HEK293 (cell line): Measurements from ENCODE around the gene NCR3LG1.

Experiments
- CTCF ChIA-PET: fragments of 350-600 bp; formaldehyde crosslinking; extraction: SDS; loops from one replicate; lab custom pipeline; 2021; ENCODE audit warnings: antibody characterized with exemption; lab: Yijun Ruan, JAX
- POLR2A ChIA-PET: fragments of 300-600 bp; formaldehyde crosslinking; extraction: SDS; loops from one replicate; lab custom pipeline; 2020; ENCODE audit warnings: antibody characterized with exemption, inconsistent platforms; lab: Yijun Ruan, JAX
- H3K27ac ChIP-seq: fragments of 200-500 bp; sonication (Bioruptor generic); 2 replicates; pipeline ENCODE4 v1.5.1; 2014; ENCODE audit warnings: low read depth, low read length, control low read depth, inconsistent platforms; ENCODE audit errors: extremely low read depth
- H3K36me3 ChIP-seq, 2 experiments: fragments of 200-500 bp in 1 of 2; sonication (Bioruptor generic) in 1 of 2; 1 replicate in 1 of 2; 2 replicates in 1 of 2; pipeline ENCODE4 v1.5.1; 2014 to 2017; ENCODE audit warnings: inconsistent platforms in 2 of 2, low read length in 2 of 2; ENCODE audit not compliant: control insufficient read depth in 2 of 2, insufficient read depth in 1 of 2
- H3K4me1 ChIP-seq: fragments of 200-500 bp; sonication (Bioruptor generic); 2 replicates; pipeline ENCODE4 v1.5.1; 2014; ENCODE audit warnings: mild to moderate bottlenecking, low read length, inconsistent platforms; ENCODE audit not compliant: control insufficient read depth, insufficient read depth
- H3K4me3 ChIP-seq: 2 replicates; pipeline ENCODE4 v1.5.1; 2011; ENCODE audit warnings: low read depth, mild to moderate bottlenecking, control low read depth, low read length, moderate library complexity
- H3K9me3 ChIP-seq: fragments of 200-500 bp; sonication (Bioruptor generic); 2 replicates; pipeline ENCODE4 v1.5.1; 2014; ENCODE audit warnings: low read depth, low read length, inconsistent platforms; ENCODE audit not compliant: control insufficient read depth, insufficient read depth
- EGR2 ChIP-seq: fragments of 450-650 bp; formaldehyde crosslinking; IDR thresholded peaks from 2 replicates; pipeline ENCODE4 v1.5.1; 2016; ENCODE audit warnings: low read depth, missing biosample characterization, missing genetic modification characterization
- IKZF3 ChIP-seq: fragments of 450-650 bp; IDR thresholded peaks from 2 replicates; pipeline ENCODE4 v1.5.0; 2018; ENCODE audit warnings: missing biosample characterization, mild to moderate bottlenecking, missing genetic modification characterization, moderate library complexity
- ZFHX2 ChIP-seq: fragments of 450-650 bp; formaldehyde crosslinking; conservative IDR thresholded peaks from 2 replicates; pipeline ENCODE4 v1.5.1; 2016; ENCODE audit warnings: missing biosample characterization, missing genetic modification characterization
- ZNF169 ChIP-seq: fragments of 450-650 bp; formaldehyde crosslinking; IDR thresholded peaks from 2 replicates; pipeline ENCODE4 v1.5.1; 2016; ENCODE audit warnings: missing biosample characterization, missing genetic modification characterization
- ZNF341 ChIP-seq: fragments of 450-650 bp; formaldehyde crosslinking; IDR thresholded peaks from 2 replicates; pipeline ENCODE4; 2016; ENCODE audit warnings: low read depth, missing biosample characterization, missing genetic modification characterization
- ZNF529 ChIP-seq: fragments of 450-650 bp; formaldehyde crosslinking; IDR thresholded peaks from 2 replicates; pipeline ENCODE4 v1.5.1; 2017; ENCODE audit warnings: missing genetic modification characterization, missing biosample characterization; ENCODE audit not compliant: insufficient replicate concordance
- ZNF549 ChIP-seq: fragments of 450-650 bp; IDR thresholded peaks from 2 replicates; pipeline ENCODE4 v1.5.1; 2018; ENCODE audit warnings: missing biosample characterization, missing genetic modification characterization, mild to moderate bottlenecking, inconsistent platforms, moderate library complexity
- ZNF768 ChIP-seq: fragments of 450-650 bp; formaldehyde crosslinking; IDR thresholded peaks from 2 replicates; pipeline ENCODE4 v1.5.1; 2018; ENCODE audit warnings: missing biosample characterization, mild to moderate bottlenecking, missing genetic modification characterization
- ZNF791 ChIP-seq: fragments of 450-650 bp; formaldehyde crosslinking; IDR thresholded peaks from 2 replicates; pipeline ENCODE4 v1.5.1; 2016; ENCODE audit warnings: missing biosample characterization, missing genetic modification characterization
- TF ChIP-seq, protein P1 (sequence below): fragments of 450-650 bp; formaldehyde crosslinking; IDR thresholded peaks from 2 replicates; pipeline ENCODE4 v1.5.1; 2017; ENCODE audit warnings: missing biosample characterization, mild to moderate bottlenecking, missing genetic modification characterization, moderate library complexity
- TF ChIP-seq, protein P2 (sequence below): fragments of 450-650 bp; formaldehyde crosslinking; IDR thresholded peaks from 2 replicates; pipeline ENCODE4 v1.5.1; 2016; ENCODE audit warnings: missing biosample characterization, missing genetic modification characterization
- TF ChIP-seq, protein P3 (sequence below): fragments of 450-650 bp; formaldehyde crosslinking; IDR thresholded peaks from 2 replicates; pipeline ENCODE4 v1.5.1; 2016; ENCODE audit warnings: missing biosample characterization, missing genetic modification characterization
- TF ChIP-seq, protein P4 (sequence below): fragments of 450-650 bp; formaldehyde crosslinking; IDR thresholded peaks from 2 replicates; pipeline ENCODE4; 2016; ENCODE audit warnings: missing biosample characterization, missing genetic modification characterization

The NCR3LG1 gene

DNA sequence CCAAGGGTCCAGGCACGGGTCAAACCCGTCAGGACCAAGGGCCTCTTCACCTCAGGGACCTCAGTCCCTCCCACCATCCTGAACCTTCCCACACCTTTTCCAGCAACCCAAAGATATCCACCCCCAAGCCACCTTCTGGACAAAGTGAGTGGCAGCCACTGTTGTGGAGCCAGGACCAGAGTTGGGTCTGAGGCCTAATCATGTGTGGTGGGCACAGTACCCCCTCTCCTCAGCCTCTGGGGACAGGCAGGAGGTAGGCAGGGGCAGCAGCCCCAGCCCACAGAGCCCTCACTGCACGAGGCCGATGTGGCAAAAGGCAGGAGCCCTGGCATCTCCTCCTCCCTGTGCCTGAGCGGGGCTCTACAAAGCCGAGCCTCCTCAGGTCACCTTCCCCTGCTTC lies 34.3 kb downstream of the NCR3LG1 start:
- H3K4me3 ChIP-seq = no peak overlapping the region

DNA sequence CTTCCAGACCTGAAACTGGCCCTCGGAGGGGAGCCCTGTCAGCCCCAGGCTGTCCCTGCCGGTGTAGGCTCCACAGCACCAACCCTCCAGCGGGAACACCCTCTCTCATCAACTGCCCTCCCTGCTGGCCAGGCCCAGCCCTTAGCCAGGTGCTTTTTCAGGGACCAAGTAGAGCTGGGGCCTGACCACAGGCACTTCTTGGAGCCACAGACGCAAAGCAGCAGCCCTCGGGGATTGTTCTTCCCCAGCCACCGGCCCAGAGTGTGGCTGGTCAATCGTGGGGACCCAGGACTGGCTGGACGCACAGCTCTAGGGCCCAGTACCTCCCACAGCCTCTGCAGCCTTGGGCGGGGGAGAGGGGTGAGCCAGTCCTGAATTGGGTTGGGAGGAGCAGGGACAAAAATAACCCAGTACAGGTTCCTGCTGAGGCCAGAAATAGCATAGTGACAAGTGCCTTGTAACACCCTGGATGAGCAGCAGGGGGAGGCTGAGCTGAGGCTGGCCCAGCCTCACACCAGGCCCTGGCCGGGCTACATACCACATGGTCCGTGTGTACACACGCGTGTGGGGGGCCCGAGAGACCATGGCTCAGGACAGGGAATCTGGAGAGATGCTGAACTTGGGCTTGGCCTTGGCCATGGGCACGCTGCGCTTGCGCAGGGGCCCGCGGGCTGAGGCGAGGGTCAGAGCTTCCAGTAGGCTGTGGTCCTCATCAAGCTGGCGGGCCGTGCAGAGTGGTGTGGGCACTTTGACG lies 34.9 kb downstream of the NCR3LG1 start:
- H3K36me3 ChIP-seq = peaks cover 0 to 12% of the 10 kb centered on the region in 2 experiments; a peak in 1 of 3 replicates
- no peaks in the 10 kb centered on the region for H3K4me1 ChIP-seq

More for the DNA sequence above, 34.3 kb downstream of the NCR3LG1 start:
- Histone ChIP-seq H3K4me1 (no peaks in the 10 kb centered on the region), H3K36me3 (peaks cover 0 to 17% of the 10 kb centered on the region in 2 experiments; a peak in 1 of 3 replicates), H3K27ac (no peak overlapping the region), H3K9me3 (no peaks in the 10 kb centered on the region)
- ChIA-PET POLR2A (no interaction called here), CTCF (interaction anchor here (0.6 to 12.3 kb wide), 18 partner anchors 8 to 480 kb away, joined by 3 to 318 read pairs (median 5); partner anchors contain the start of gene OTOG)
- TF ChIP-seq ZFHX2 (tag by site-specific recombination) = 0 out of 2 replicates have a peak, but pooled peaks have one; percentile 11
- peak; percentile 29; the same call in 1 of the 2 replicates for TF ChIP-seq EGR2 (tag by site-specific recombination)
- no peak for TF ChIP-seq ZNF529 (tag by site-specific recombination)

More for the DNA sequence above, 34.9 kb downstream of the NCR3LG1 start:
- CTCF ChIA-PET = interaction anchor here (0.6 to 12.3 kb wide), 23 partner anchors 8 to 481 kb away, joined by 3 to 318 read pairs (median 3); no protein-coding TSS in a partner anchor
- no peak for TF ChIP-seq ZNF768 (tag by site-specific recombination)
- TF ChIP-seq ZNF169 (tag by site-specific recombination) = no peak
- no peak for TF ChIP-seq ZNF791
- TF ChIP-seq IKZF3 (tag by site-specific recombination) = no peak
- peak; percentile 60 for TF ChIP-seq ZNF341
- TF ChIP-seq, protein P1, sequence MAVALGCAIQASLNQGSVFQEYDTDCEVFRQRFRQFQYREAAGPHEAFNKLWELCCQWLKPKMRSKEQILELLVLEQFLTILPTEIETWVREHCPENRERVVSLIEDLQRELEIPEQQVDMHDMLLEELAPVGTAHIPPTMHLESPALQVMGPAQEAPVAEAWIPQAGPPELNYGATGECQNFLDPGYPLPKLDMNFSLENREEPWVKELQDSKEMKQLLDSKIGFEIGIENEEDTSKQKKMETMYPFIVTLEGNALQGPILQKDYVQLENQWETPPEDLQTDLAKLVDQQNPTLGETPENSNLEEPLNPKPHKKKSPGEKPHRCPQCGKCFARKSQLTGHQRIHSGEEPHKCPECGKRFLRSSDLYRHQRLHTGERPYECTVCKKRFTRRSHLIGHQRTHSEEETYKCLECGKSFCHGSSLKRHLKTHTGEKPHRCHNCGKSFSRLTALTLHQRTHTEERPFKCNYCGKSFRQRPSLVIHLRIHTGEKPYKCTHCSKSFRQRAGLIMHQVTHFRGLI (tag by site-specific recombination) = peak; percentile 36; the same call in 1 of the 2 replicates
- TF ChIP-seq, protein P2, sequence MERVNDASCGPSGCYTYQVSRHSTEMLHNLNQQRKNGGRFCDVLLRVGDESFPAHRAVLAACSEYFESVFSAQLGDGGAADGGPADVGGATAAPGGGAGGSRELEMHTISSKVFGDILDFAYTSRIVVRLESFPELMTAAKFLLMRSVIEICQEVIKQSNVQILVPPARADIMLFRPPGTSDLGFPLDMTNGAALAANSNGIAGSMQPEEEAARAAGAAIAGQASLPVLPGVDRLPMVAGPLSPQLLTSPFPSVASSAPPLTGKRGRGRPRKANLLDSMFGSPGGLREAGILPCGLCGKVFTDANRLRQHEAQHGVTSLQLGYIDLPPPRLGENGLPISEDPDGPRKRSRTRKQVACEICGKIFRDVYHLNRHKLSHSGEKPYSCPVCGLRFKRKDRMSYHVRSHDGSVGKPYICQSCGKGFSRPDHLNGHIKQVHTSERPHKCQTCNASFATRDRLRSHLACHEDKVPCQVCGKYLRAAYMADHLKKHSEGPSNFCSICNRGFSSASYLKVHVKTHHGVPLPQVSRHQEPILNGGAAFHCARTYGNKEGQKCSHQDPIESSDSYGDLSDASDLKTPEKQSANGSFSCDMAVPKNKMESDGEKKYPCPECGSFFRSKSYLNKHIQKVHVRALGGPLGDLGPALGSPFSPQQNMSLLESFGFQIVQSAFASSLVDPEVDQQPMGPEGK (tag by site-specific recombination) = no peak; the same call in 1 of the 2 replicates
- TF ChIP-seq ZNF549 (tag by site-specific recombination) = no peak
- TF ChIP-seq, protein P3, sequence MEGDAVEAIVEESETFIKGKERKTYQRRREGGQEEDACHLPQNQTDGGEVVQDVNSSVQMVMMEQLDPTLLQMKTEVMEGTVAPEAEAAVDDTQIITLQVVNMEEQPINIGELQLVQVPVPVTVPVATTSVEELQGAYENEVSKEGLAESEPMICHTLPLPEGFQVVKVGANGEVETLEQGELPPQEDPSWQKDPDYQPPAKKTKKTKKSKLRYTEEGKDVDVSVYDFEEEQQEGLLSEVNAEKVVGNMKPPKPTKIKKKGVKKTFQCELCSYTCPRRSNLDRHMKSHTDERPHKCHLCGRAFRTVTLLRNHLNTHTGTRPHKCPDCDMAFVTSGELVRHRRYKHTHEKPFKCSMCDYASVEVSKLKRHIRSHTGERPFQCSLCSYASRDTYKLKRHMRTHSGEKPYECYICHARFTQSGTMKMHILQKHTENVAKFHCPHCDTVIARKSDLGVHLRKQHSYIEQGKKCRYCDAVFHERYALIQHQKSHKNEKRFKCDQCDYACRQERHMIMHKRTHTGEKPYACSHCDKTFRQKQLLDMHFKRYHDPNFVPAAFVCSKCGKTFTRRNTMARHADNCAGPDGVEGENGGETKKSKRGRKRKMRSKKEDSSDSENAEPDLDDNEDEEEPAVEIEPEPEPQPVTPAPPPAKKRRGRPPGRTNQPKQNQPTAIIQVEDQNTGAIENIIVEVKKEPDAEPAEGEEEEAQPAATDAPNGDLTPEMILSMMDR (tag by site-specific recombination) = peak; percentile 36
- TF ChIP-seq, protein P4, sequence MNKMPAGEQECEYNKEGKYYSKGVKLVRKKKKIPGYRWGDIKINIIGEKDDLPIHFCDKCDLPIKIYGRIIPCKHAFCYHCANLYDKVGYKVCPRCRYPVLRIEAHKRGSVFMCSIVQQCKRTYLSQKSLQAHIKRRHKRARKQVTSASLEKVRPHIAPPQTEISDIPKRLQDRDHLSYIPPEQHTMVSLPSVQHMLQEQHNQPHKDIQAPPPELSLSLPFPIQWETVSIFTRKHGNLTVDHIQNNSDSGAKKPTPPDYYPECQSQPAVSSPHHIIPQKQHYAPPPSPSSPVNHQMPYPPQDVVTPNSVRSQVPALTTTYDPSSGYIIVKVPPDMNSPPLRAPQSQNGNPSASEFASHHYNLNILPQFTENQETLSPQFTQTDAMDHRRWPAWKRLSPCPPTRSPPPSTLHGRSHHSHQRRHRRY (tag by site-specific recombination) = no peak
- no peak overlapping the region for H3K4me3 ChIP-seq
- no peak overlapping the region for H3K27ac ChIP-seq
- no peaks in the 10 kb centered on the region for H3K9me3 ChIP-seq
- POLR2A ChIA-PET = interaction anchor here (0.6 to 1.2 kb wide), 4 partner anchors 19 to 141 kb away, joined by 3 read pairs; no protein-coding TSS in a partner anchor
